ENCODE data around the gene CAMKV. TPM values are rescaled to one million over a fixed set of nuclear protein-coding genes. Genes with fewer than 3 reads are reported as not detected.
"Not testable (repeated sequence)": the region's sequence is repeated elsewhere in the genome, so short reads cannot be mapped to it uniquely, and the experiment has no call there.

CAMKV gene, protein sequence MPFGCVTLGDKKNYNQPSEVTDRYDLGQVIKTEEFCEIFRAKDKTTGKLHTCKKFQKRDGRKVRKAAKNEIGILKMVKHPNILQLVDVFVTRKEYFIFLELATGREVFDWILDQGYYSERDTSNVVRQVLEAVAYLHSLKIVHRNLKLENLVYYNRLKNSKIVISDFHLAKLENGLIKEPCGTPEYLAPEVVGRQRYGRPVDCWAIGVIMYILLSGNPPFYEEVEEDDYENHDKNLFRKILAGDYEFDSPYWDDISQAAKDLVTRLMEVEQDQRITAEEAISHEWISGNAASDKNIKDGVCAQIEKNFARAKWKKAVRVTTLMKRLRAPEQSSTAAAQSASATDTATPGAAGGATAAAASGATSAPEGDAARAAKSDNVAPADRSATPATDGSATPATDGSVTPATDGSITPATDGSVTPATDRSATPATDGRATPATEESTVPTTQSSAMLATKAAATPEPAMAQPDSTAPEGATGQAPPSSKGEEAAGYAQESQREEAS
- total RNA-seq = not detected in 2 replicates
- polyA plus RNA-seq (2012) = not detected

DNA sequence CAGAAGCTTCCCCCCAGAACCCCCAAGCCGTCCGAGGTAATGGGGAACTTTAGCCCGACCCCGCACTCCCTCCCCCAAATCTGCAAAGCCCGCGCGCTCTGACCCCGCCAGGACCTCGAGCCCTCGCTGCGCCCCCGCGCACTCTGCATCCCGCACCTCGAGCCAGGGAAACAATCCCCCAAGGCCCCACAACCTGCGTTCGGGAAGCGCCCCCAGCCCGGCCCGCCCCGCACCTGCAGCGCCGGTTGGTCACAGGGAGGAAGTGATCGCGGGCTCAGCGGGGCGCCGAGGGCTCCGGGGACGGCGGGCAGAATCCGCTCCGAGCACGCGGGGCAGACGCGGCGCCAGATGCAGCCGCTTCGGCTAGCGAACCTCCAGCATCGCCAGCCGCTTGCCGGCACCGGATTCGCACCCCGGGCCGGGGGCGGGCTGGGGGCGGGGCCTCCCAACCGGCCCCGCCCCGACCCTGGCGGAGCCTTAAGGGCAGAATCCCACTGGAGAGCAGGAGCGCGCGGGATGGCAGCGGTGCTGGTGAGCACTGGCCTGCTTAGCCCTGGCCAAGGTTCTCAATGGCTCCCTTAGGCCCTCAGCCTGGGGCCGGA lies at the start of gene CAMKV:
TSS of gene CAMKV (minus strand) at position 382 of the 602 bp plus-strand sequence. CDS start 7,518 bp downstream, outside the sequence.
- no peak for DNase-seq (ENCODE audit: low read depth)

DNA sequence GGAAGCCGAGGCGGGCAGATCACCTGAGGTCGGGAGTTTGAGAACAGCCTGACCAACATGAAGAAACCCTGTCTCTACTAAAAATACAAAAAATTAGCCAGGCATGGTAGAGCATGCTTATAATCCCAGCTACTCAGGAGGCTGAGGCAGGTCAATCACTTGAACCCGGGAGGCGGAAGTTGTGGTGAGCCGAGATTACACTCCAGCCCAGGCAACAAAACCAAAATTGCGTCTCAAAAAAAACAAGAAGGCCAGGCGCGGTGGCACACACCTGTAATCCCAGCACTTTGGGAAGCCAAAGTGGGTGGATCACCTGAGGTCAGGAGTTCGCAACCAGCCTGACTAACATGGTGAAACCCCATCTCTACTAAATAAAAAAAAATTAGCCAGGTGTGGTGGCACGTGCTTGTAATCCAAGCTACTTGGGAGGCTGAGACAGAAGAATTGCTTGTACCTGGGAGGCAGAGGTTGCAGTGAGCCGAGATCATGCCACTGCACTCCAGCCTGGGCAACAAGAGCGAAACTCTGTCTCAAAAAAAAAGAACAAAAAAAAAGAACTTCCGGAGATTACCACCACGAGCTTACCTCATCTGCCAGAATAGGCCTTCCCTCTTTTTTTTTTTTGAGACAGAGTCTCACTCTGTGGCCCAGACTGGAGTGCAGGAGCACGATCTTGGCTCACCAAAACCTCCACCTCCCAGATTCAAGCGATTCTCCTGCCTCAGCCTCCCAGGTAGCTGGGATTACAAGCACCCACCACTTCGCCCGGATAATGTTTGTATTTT lies 48.3 kb upstream of the CAMKV start:
- not testable (repeated sequence) for DNase-seq (ENCODE audit: low read depth)

DNA sequence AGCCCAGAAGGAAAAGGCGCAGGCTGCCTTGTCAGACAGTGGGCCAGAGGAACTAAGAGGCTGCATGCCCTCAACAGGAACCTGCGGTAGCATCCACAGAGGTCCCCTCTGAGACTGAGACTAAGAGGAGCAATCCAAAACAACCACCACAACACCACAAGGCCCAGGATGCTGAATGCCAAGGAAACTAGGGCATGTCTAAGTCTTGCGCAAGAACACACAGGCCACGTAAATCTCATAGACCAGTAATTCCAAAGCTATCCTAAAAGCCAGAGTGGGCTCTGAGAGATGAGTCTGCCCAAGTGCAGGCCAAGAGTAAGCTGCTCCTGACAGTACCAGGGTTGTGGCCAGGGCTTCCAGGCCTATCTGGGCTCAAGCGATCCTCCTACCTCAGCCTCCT lies 47.0 kb upstream of the CAMKV start:
- DNase-seq (ENCODE audit: low read depth) = no peak

GRCh38 chr3:49914906-49915305 lies 45.2 kb upstream of the CAMKV start:
- DNase-seq (ENCODE audit: low read depth) = no peak

DNA sequence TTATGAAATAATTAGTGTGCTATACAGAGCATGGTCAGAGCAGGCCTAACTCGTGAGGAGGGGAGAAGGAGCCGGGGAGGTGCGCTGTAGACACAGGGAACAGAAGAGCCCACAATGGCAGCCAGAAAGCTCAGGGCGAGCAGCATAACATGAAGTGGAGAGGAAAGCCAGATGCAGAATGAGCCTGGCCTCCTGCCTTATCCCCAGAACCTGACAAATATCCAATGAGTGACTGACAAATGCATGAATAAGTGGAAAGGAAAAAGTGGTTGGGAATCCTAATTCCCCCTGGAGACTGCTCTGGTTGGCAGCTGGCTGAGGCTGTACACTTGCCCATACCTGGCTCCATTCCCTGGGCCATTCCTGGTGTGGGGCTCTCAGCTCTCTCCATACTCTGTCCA lies 43.2 kb upstream of the CAMKV start:
- DNase-seq (ENCODE audit: low read depth) = no peak

DNA sequence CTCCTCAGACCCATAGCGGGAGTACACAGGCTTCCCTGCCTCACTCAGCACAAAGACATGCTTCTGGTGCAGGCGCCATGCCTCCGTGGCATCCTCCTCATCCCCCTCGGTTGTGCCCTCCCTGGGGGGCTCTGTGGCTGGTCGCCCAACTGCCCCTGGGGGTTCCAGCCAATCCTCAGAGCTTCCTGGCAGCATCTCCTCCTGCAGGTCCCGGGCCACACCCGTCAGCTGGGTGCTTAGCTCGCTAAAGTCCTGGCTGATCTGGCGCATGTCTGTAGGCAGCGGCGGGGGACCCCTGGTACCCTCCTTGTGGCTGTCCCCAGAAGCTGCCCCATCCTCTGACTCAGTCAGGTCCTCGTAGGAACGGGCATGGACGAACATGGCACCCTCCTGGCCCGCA lies 41.9 kb upstream of the CAMKV start:
- no peak for DNase-seq (ENCODE audit: low read depth)

DNA sequence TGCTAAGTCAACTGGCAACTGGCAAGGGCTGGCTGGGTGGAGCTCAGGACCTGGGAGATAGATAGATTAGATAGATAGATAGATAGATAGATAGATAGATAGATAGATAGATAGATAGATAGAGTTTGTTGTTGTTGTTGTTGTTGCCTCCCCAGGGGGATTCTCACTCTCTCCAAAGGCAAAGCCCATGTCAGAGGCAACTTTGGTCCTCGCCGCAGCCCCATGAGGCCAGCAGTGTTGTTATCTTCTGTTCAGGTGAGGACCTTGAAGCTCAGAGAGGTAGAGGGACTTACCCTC lies 41.4 kb upstream of the CAMKV start:
- DNase-seq (ENCODE audit: low read depth) = no peak

DNA sequence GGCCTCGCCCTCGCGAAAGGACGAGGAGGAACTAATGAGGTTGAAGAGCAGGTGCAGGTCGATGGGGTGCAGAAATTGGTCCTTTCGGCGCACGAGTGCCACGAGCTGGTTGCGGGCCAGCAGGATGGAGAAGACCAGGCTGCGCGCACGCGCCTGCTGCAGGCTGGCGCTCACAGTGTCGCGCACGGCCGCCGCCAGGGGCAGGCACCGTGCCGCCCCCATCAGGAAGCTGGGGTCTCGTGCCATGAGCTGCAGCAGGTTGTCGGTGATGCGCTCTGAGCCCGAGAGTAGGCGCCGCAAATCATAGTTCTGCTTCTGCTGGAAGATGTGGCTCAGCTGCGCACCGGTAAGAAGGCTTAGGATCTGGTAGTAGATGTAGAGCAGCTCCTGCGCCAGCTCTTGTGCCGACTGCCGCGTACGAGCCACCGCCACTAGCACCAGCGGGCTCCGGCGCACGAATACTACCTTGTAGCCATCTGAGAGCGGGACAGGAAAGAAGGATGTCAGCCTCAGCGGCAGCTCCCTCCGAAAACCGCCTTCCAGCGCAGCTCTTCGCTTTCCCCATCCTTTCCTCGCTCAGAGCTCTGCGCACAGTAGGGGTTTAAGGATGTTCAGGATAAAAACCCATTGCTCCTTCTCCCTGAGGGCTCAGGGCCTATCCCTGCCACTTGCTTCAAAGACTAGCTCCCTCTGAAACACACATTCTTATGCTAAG lies 40.9 kb upstream of the CAMKV start:
- no peak for DNase-seq (ENCODE audit: low read depth)

- no peak for DNase-seq (ENCODE audit: low read depth)
Measured at GRCh38 chr3:49908373-49909199, 38.9 kb upstream of the CAMKV start.

GRCh38 chr3:49906073-49906743 lies 36.5 kb upstream of the CAMKV start:
- DNase-seq (ENCODE audit: low read depth) = peak; percentile 56

GRCh38 chr3:49904448-49904847 lies 34.7 kb upstream of the CAMKV start:
- DNase-seq (ENCODE audit: low read depth) = not testable (repeated sequence)

DNA sequence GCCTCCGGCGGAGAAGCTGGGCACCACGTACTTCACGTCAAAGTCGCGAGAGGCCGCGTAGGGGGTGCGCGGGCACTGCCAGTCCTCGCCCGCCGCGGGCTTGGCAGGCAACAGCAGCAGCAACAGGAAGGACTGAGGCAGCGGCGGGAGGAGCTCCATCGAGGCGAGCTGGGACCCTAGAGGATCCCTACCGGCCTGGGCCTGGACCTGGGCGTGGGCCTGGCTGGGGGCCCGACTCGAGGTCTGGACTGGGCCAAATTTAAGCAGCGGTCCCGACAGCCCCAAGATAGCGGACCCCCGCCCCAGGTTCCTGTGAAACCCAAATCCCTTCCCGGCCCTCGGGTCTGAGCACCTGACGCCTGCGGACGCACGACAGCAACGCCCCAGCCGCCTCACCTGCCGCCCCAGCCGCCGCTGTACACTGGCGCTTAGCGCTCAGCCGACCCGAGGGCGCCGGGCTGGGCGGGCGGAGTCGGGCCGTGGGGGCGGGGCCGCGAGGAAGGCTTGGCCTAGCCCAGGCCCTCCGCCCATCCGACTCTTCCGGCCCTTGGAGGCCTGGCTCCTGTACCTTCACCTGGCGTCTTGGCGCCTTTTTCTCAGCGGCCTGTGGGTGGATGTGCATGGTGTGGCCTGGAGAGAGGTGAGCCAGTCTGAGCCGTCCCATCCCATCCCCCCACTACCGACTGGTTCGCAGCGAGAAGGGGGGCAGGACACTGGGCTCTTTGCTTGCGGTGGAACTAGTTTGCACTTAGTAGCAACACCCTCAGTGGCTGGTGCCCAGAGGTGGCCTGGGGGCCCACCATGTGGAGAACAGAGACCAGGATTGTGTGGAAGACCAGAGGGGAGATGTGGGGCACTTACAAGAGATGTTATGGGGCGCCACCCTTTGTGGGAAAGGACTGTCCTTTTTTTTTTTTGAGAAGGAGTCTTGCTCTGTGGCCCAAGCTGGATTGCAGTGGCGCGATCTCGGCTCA lies 34.0 kb upstream of the CAMKV start, which contains the start of gene MST1R:
TSS of gene MST1R (minus strand) at position 423 of the 974 bp plus-strand sequence. CDS start at position 159, 264 bp downstream.
- DNase-seq (ENCODE audit: low read depth) = no peak

DNA sequence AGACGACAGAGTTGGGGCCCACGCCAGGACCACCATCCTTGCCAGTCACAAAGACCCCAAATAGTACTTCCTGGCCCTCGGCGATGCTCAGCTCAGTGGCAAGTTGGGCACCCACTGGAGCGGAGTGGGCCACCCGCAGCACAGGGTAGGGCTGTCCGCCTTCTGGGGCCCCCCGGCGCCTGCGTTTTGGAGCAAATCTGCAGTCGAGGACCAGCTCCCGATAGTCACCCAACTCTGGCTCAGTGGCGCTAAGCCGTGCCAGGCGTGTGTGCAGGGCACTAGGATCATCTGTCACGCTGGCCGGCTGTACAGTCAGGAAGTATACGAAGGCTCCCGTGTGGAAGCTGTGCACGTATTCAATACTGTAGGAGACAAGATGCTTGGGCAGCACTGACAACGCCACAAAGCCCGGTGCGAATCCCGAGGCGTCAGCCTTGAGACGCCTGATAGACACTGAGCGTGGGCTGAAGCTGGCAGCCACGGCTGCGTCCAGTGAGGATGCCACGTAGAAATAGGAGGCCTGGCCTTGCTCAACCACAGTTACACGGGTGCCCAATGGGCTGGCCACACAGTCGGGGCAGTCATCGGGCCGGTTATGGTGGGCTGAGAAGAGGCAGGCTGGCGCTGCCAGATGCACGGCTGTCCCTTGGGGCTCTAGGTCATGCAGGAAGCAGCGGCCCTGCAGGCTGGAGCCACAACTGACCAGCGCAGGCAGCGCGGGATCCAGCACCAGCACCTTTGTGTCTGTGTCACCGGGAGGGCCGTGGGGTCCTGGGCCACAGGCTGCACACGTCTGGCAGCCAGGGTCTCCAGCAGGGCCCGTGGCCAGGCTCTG lies 33.0 kb upstream of the CAMKV start:
- DNase-seq (ENCODE audit: low read depth) = no peak

GRCh38 chr3:49901366-49902339 lies 31.9 kb upstream of the CAMKV start:
- no peak for DNase-seq (ENCODE audit: low read depth)

GRCh38 chr3:49900491-49901153 lies 30.9 kb upstream of the CAMKV start:
- DNase-seq (ENCODE audit: low read depth) = peak; percentile 83

DNA sequence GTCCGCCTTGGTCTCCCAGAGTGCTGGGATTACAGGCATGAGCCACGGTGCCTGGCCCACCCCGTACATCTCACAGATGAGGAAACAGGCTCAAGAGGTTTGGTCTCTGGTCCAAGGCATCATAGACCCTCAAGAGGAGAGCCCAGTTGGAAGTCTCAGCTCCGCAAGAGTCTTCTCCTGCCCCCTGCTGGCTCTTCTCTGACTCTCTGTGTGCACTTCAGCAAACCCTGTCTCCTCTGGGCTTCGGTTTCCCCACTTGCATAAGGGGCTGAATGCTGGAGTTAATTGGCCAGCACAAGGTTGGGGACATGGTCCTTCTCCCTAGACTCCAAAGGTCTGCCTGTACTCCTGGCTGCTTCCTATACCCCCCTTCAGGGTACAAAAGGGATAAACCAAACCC lies 30.1 kb upstream of the CAMKV start:
- DNase-seq (ENCODE audit: low read depth) = no peak

Measured in myocyte (in vitro differentiated cells).